GM23248 (cell line): ENCODE results near the gene ITPRID2. TPM values are rescaled to one million over a fixed set of nuclear protein-coding genes. Genes with fewer than 3 reads are reported as not detected.
A peak's percentile ranks its signal among the peaks of the same experiment; 100 is the strongest.

Experiments
- DNase-seq: peaks from one replicate; pipeline ENCODE4 v3.0.0-alpha.2; 2015
- H2AFZ ChIP-seq: fragments of 200-600 bp; sonication (generic); 2 replicates; pipeline ENCODE4 v1.6.1; 2016; ENCODE audit warnings: antibody characterized with exemption
- H3F3A ChIP-seq: fragments of 200-600 bp; sonication (generic); 2 replicates; pipeline ENCODE4 v1.6.1; 2016; ENCODE audit warnings: mild to moderate bottlenecking, antibody characterized with exemption, mixed run types; ENCODE audit not compliant: insufficient read depth
- H3K27ac ChIP-seq: fragments of 200-600 bp; sonication (generic); 2 replicates; pipeline ENCODE4 v1.5.1; 2016; ENCODE audit warnings: mild to moderate bottlenecking
- H3K27me3 ChIP-seq: fragments of 200-600 bp; sonication (generic); replicated peaks from 2 replicates; pipeline ENCODE4 v1.6.1; 2016; ENCODE audit warnings: mild to moderate bottlenecking; ENCODE audit not compliant: insufficient read depth
- H3K36me3 ChIP-seq: fragments of 200-600 bp; sonication (generic); 2 replicates; pipeline ENCODE4 v1.6.1; 2016; ENCODE audit warnings: low read depth, mild to moderate bottlenecking
- H3K4me1 ChIP-seq: fragments of 200-600 bp; sonication (generic); 2 replicates; pipeline ENCODE4 v1.6.1; 2016; ENCODE audit warnings: mild to moderate bottlenecking; ENCODE audit not compliant: insufficient read depth
- H3K4me2 ChIP-seq: fragments of 200-600 bp; sonication (generic); one replicate; pipeline ENCODE4 v1.6.1; 2016; ENCODE audit warnings: mild to moderate bottlenecking; ENCODE audit not compliant: unreplicated experiment
- H3K4me3 ChIP-seq: fragments of 200-600 bp; sonication (generic); 2 replicates; pipeline ENCODE4 v1.5.1; 2016; ENCODE audit warnings: mild to moderate bottlenecking
- H3K79me2 ChIP-seq: fragments of 200-600 bp; sonication (generic); 2 replicates; pipeline ENCODE4 v1.6.1; 2016; ENCODE audit warnings: mild to moderate bottlenecking; ENCODE audit not compliant: insufficient read depth
- H3K9ac ChIP-seq: fragments of 200-600 bp; sonication (generic); 2 replicates; pipeline ENCODE4 v1.6.1; 2016; ENCODE audit warnings: mild to moderate bottlenecking
- H3K9me2 ChIP-seq: fragments of 200-600 bp; sonication (generic); 2 replicates; pipeline ENCODE4 v1.6.1; 2016; ENCODE audit warnings: mixed run types, mild to moderate bottlenecking, moderate library complexity; ENCODE audit not compliant: insufficient read depth
- H3K9me3 ChIP-seq: fragments of 200-600 bp; sonication (generic); one replicate; pipeline ENCODE4 v1.6.1; 2017; ENCODE audit warnings: low read depth
- H4K20me1 ChIP-seq: fragments of 200-600 bp; sonication (generic); 2 replicates; pipeline ENCODE4 v1.6.0; 2016; ENCODE audit not compliant: insufficient read depth
- EZH2 ChIP-seq: fragments of 200-600 bp; sonication (generic); IDR thresholded peaks from 2 replicates; pipeline ENCODE4 v1.6.1; 2018; ENCODE audit warnings: antibody characterized with exemption, mild to moderate bottlenecking; ENCODE audit not compliant: insufficient read depth, poor library complexity, severe bottlenecking
- EZH2phosphoT487 ChIP-seq: fragments of 200-600 bp; sonication (generic); IDR thresholded peaks from 2 replicates; pipeline ENCODE4 v1.6.1; 2018; ENCODE audit warnings: antibody characterized with exemption, moderate library complexity, mild to moderate bottlenecking, low read depth; ENCODE audit not compliant: insufficient read depth
- WGBS, 2 experiments: methylation state at CpG; one replicate each; pipeline ENCODE4 v1.1.6; 2015 to 2017; ENCODE audit warnings: low lambda C conversion rate in 2 of 2, low coverage in 1 of 2; ENCODE audit errors: missing lambda C conversion rate in 2 of 2; 5-methylcytosine and 5-hydroxymethylcytosine counted together
- in situ Hi-C: fragments of 300-500 bp; cut with MboI; formaldehyde crosslinking; loops from 2 replicates; pipeline ENCODE4 v1.15.0; 2020
- polyA plus RNA-seq: library from polyadenylated mRNA; unstranded; fragments of >200 nt; fragmentation: Nextera tagmentation; extraction: Ambion mirVana; gene quantifications from 2 replicates; pipeline ENCODE4 v1.2.1, GENCODE V29; 2016
- total RNA-seq: library from RNA; depleted of rRNA; stranded (reverse); fragments of >200 nt; shearing (Covaris generic); gene quantifications from 2 replicates; pipeline ENCODE4 v1.2.3, GENCODE V29; 2014

Gene ITPRID2
- total and polyA plus RNA-seq, 2 experiments from 2014 or later, result 26.4 to 52.7 TPM

DNA sequence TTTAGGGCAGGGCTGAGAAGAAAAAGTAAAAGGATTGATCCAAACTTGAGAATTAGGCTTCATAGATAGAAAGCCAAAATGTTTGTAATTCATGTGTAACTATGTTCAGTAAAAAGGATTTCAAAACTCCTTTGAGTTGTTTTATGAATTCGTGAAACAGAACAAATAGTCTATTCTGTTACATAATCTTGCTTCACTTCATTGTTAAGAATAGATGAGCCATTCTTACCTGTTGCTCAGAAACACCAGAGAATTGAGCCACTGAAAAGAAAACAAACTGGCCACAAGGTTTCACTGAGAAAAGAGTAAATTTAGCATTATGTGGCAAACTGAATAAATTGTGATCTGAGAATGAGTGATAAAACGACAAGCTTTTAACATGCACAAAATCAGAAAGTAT is 4.5 kb upstream of the ITPRID2 start:
- Histone ChIP-seq H3K9ac (no peak overlapping the region), H3K4me1 (0 out of 2 replicates have a peak, but pooled peaks cover 5% of the 10 kb centered on the region), H4K20me1 (no peaks in the 10 kb centered on the region), H2AFZ (no peak overlapping the region), H3K9me3 (no peaks in the 10 kb centered on the region), H3K4me2 (no peak overlapping the region), H3K36me3 (no peaks in the 10 kb centered on the region), H3K27me3 (no peaks in the 10 kb centered on the region), H3F3A (peaks cover 8% of the 10 kb centered on the region; the same call in 1 of the 2 replicates), H3K27ac (no peak overlapping the region), H3K9me2 (no peaks in the 10 kb centered on the region), H3K4me3 (no peak overlapping the region), H3K79me2 (no peaks in the 10 kb centered on the region)
- TF ChIP-seq EZH2 (no peak), EZH2phosphoT487 (no peak)
- no peak for DNase-seq
- 75% methylated on average over 2 of the region's 2 CpGs for WGBS, 2 experiments
- in situ Hi-C loops, result no loop called here

DNA sequence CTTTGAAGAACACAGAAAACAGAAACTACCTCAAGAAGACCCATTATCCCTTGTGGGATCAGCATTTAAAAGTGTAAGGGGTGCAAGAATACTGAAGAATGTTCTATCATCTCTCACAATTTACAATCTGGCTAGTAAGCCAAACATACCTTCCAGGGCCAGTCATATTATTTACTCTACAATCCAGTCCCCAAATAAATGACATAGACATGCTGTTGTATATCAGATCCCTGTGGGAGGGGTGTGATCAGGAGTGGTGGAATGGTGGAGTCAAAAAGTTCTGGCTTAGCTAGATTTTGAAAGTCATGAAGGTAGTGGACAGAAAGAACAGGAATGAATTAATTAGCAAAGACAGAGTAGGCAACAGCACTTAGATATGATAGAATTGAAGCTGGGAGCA is 1.8 kb upstream of the ITPRID2 start:
- Histone ChIP-seq H3K4me1 (peaks cover 21% of the 10 kb centered on the region), H3K9ac (no peak overlapping the region), H4K20me1 (no peaks in the 10 kb centered on the region; the same call in 1 of the 2 replicates), H3K79me2 (peaks cover 26% of the 10 kb centered on the region), H3K9me3 (no peaks in the 10 kb centered on the region), H3K4me3 (no peak overlapping the region), H3K4me2 (no peak overlapping the region), H3F3A (peaks cover 15% of the 10 kb centered on the region; the same call in 1 of the 2 replicates), H3K27ac (no peak overlapping the region), H3K9me2 (no peaks in the 10 kb centered on the region), H3K36me3 (no peaks in the 10 kb centered on the region), H2AFZ (peak overlapping the region; percentile 95; the same call in 1 of the 2 replicates), H3K27me3 (no peaks in the 10 kb centered on the region)
- no peak for DNase-seq
- TF ChIP-seq EZH2 (no peak), EZH2phosphoT487 (no peak)
- in situ Hi-C loops, result loop anchor here (10.0 kb wide), 1 partner anchor 135 kb away; no protein-coding TSS in a partner anchor

DNA sequence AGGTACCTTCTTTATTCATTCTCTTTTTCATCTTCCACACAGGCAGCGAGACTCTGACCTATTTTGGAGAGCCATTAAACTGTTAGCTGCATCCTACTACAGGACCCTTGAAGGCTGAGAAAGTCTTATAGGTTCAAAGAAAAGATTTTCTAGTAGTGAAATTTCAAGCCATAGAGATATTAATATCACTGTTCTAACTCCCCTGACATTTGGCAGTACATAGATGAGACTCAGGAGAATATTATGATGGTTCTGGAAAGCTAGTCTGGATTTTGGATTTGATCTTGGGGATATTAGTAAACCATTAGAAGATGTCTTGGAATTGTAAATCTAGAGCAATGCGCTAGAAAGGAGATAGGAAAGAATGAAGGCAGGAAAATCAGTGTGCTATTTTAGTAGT is 1.3 kb upstream of the ITPRID2 start:
- Histone ChIP-seq H3K9me2 (no peaks in the 10 kb centered on the region), H4K20me1 (no peaks in the 10 kb centered on the region; the same call in 1 of the 2 replicates), H3K27ac (no peak overlapping the region), H3K36me3 (no peaks in the 10 kb centered on the region), H3K4me3 (no peak overlapping the region), H3F3A (peaks cover 15% of the 10 kb centered on the region; the same call in 1 of the 2 replicates), H3K4me1 (peaks cover 25% of the 10 kb centered on the region), H2AFZ (peak overlapping the region; percentile 95; the same call in 1 of the 2 replicates), H3K27me3 (no peaks in the 10 kb centered on the region), H3K79me2 (peaks cover 31% of the 10 kb centered on the region), H3K4me2 (no peak overlapping the region), H3K9ac (no peak overlapping the region), H3K9me3 (no peaks in the 10 kb centered on the region)
- in situ Hi-C loops, result loop anchor here (10.0 kb wide), 1 partner anchor 135 kb away; no protein-coding TSS in a partner anchor
- TF ChIP-seq EZH2 (no peak), EZH2phosphoT487 (no peak)
- 77 to 86% methylated on average over 2 of the region's 2 CpGs for WGBS, 2 experiments
- DNase-seq, result no peak

DNA sequence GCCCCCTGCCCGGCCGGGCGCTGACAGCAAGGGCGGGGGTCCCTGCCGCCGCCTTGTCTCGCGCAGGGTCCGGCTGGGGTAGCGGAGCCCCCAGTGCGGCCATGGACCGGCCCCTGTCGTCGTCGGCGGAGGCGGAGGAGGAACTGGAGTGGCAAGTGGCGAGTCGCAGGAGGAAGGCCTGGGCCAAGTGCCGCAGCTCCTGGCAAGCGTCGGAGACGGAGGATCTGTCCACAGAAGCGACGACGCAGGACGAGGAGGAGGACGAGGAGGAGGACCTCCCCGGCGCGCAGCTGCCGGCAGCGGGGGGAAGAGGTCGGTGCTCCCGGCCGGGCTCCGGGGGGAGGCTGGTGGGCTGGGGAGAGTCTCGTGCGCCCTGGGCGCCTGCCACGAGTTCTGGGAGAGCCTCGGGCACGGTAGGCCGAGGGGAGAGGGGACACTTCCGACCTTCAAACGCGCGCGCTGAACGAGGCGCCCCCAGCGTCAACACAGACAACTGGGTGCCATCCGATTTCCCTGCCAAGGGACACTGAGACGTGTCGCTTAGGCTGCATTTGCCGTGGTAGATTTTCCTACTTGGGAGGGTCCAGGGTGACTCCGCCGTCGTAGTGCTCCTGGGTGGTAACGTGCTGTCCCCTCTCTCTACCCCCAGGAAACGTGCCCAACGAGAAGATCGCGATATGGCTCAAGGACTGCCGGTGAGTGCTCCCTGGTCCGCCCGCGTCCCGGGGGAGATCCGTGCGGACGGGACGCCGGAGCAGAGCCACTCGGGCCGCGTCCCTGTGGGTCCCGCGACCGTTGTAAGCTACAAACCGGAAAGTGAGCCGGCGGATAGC is 652 bp downstream of the ITPRID2 start:
- Histone ChIP-seq H3K9ac (peak overlapping the region; percentile 81), H3K9me2 (no peaks in the 10 kb centered on the region), H3K27me3 (no peaks in the 10 kb centered on the region), H4K20me1 (no peaks in the 10 kb centered on the region; the same call in 1 of the 2 replicates), H3K27ac (peak overlapping the region; percentile 64), H3F3A (peaks cover 15% of the 10 kb centered on the region; the same call in 1 of the 2 replicates), H3K4me2 (peak overlapping the region; percentile 77), H3K9me3 (no peaks in the 10 kb centered on the region), H3K4me1 (peaks cover 37% of the 10 kb centered on the region), H2AFZ (peak overlapping the region; percentile 82), H3K36me3 (peaks cover 10% of the 10 kb centered on the region), H3K79me2 (peaks cover 50% of the 10 kb centered on the region), H3K4me3 (peak overlapping the region; percentile 82)
- TF ChIP-seq EZH2 (no peak), EZH2phosphoT487 (no peak)
- DNase-seq, result peak; percentile 79
- in situ Hi-C loops, result loop anchor here (10.0 kb wide), 1 partner anchor 137 kb away; no protein-coding TSS in a partner anchor
- 1 to 2% methylated on average over 52 to 68 of the region's 83 CpGs for WGBS, 2 experiments
